ENCODE results near the gene ARHGEF17.

ARHGEF17 gene

DNA sequence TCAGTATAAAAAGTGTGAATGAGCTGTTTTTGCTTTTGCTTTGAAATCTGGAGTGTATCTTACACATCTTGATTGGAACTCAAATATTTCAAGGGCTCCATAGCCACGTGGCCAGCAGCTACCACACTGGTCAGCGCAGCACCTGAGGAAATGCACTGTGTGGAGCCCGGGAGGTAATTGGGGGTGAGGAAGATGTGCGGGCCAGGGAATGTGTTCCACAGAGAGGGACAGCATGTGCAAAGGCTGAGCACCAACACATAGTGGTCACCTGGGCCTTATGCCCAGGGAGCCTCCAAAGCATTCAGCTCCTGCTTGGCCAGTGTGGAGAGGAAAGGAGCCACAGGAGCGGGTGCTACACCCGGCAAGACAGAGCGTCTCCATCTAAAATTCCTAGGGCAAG is 88.9 kb downstream of the ARHGEF17 start:
- TF ChIP-seq CTCF (IDR thresholded peaks at IDR 0.05): no peak

- TF ChIP-seq CTCF (IDR thresholded peaks at IDR 0.05): no peak
Measured at GRCh38 chr11:73397468-73398131, 89.5 kb downstream of the ARHGEF17 start.

GRCh38 chr11:73398132-73398526 is 90.1 kb downstream of the ARHGEF17 start:
- TF ChIP-seq CTCF (IDR thresholded peaks at IDR 0.05): no peak

- TF ChIP-seq CTCF (IDR thresholded peaks at IDR 0.05): no peak
Measured at GRCh38 chr11:73398721-73399120, 90.6 kb downstream of the ARHGEF17 start.

GRCh38 chr11:73399159-73399590 is 91.1 kb downstream of the ARHGEF17 start:
- TF ChIP-seq CTCF (IDR thresholded peaks at IDR 0.05): no peak

DNA sequence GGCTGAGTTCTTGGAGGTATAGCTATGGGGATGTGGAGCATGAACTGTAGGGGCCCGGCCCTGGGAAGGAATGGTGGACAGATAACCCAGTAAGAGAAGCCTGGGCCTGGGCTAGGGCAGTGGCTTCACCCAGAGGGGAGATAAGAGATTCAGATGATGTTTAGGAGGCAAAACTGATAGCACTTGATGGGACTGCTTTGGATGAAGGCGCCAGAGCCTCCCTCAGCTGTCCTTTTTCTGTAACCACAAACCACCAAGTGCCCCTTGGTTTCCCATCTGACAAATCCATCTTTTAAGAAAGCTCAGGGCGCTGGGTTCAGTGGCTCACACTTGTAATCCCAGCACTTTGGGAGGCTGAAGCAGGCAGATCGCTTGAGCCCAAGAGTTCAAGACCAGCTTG is 91.6 kb downstream of the ARHGEF17 start:
- TF ChIP-seq CTCF (IDR thresholded peaks at IDR 0.05): no peak

- no peak for TF ChIP-seq CTCF (IDR thresholded peaks at IDR 0.05)
Measured at GRCh38 chr11:73400293-73400692, 92.2 kb downstream of the ARHGEF17 start.

All from LNCAP (cell line).